GM08714 (cell line): ENCODE results near the gene VAMP8.
A peak's percentile ranks its signal among the peaks of the same experiment; 100 is the strongest.
"Not testable (repeated sequence)": the region's sequence is repeated elsewhere in the genome, so short reads cannot be mapped to it uniquely, and the experiment has no call there.

ENCODE experiments used
- H3K4me3 ChIP-seq: fragments of 200-500 bp; sonication (Bioruptor generic); 2 replicates; pipeline ENCODE4 v1.5.1; 2014; ENCODE audit warnings: mild to moderate bottlenecking, low read length, inconsistent platforms
- ZNF274 ChIP-seq: IDR thresholded peaks from 2 replicates; pipeline ENCODE4 v1.6.1; 2012; ENCODE audit warnings: mild to moderate bottlenecking, low read depth, low read length

The VAMP8 gene

DNA sequence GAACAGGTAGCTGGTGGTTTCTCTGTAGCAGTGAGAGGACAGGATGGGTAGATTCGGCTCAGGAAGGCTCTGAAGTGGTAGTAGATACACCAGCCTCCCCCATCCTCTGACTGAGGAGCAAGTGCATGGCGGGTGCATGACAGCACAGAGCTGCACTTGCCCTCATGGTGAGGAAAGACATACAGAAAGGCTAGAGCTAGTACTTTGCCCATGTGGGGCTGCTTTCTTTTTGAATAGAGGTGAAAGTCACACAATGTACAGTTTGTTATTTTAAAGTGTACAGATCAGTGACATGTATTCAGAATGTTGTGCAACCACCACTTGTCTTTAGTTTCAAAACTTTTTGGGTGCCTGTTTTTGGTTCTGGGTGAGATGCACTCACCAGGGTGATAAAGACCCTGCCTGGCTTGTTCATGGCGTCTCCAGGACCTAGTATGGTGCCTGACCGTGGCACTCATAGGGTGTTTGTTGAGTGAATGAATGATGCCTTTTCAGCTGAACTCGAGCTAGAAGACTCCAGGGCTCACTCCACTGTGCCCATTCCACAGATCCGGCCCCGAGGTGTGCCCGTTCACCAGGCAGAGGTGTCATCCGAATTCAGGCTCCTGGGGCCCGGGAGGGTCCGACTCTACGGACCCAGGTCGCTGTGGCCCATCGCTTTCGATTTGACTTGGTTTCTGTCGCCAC is 6.4 kb downstream of the VAMP8 start:
- H3K4me3 ChIP-seq: peak overlapping the region; percentile 56; the same call in 1 of the 2 replicates
- TF ChIP-seq ZNF274: no peak

DNA sequence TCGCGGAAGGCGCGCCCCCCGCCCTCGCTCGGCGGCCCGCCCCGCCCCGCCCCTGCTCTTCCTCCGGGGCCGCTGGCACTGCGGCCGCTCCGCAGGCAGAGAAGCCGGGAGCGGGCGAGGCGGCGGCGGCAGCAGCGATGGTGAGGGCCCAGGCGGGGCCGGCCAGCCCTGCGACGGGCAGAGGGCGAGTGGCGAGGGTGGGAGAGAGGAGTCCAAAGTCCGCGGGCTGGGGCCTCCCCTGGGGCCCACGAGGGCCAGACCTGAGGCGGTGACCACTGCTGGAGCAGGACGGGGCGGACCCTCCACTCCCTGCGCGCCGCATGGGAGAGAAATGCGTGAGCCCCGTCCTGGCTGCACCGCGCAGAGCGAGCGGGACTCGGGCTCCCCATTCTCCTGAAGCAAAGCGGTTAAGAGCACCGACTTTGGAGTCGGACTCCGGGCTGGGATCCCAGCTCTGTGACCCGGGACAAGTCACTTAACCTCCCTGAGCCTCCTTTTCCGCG is 7.0 kb downstream of the VAMP8 start, which contains the start of gene VAMP5:
TSS of gene VAMP5 (plus strand) at position 78 of the 503 bp plus-strand sequence. CDS start at position 138, 60 bp downstream.
- peak within 1 kb of the TSS; percentile 56; the same call in 1 of the 2 replicates for H3K4me3 ChIP-seq
- no peak for TF ChIP-seq ZNF274

DNA sequence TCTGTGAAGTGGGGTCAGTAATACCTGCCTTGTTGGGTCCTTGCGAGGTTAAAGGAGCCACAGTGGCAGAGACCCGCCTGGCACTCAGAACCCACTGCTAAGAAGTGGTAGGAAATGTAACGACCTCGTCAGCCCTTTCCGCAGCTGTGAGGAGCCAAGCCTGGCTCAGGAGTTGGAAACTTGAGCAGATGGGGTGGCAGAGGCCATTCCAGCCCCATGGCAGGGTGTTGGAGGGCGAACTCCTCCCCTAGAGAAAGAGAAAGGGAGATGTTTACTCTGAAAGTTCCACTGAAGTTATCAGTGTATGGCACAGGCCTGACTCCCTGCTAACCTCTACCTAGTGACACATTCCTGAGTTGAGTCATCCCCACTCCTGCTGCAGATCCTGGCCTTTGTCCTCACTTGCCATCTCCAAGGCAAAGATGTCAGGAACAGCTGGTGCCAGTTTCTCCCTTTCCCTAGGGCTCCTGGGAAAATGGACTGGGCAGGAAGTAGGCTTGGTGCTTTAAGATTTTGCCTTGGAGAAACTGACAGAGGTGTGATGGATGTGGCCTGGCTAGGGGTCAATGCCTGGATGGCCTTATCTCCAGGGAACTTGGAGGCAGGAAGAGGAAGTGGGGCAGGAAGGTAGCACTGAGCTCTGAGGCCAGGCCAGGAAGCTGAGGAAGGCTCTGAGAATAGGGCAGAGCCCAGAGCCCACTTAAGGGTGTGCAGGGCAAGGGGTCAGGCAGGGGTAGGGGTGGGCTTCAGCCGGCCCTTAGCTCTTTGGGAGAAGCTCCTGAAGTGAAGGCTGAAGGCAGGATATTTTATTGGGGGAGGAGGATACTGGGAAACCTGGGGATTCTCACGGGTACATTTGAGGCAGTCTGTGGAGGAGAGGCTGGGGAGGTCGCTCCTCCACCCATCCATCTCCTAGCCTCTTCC is 7.7 kb downstream of the VAMP8 start:
- H3K4me3 ChIP-seq: peak overlapping the region; percentile 54; the same call in 1 of the 2 replicates
- TF ChIP-seq ZNF274: no peak

DNA sequence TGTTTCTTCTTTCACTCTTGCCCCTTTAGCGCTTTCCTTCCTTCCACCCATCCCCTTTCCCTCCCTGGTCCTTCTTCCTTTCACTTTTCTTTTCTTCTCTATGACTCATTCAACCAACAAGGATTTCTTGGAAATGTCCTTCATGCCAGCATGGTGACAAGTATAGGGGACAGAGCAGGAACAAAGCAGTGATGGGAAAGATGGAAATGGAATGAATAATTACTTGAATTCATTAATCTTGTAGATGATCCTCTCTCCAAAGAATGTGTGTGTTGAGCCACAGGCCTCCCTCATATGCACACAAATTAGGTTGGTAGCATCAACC is 8.4 kb downstream of the VAMP8 start:
- no peak overlapping the region; the same call in 1 of the 2 replicates for H3K4me3 ChIP-seq
- TF ChIP-seq ZNF274: no peak

DNA sequence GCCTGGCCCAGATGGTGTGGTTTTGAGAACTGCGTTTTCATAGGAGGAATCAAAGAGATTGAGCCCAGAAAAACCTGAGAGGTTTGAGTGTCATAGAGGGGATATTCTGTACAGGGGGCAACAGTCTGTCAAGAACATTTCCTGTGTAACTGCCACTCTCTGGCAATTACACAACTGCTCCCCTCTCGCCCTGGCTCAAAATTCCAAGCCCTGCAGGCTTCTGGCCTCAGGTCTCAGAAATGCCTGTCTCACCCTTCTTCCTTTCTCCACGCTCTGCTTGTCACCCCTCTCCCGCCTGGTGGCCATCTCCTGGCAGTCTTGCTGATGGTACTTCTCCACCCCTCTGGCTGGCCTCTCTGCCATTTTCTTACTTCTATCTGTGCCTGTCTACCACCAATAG is 10.8 kb downstream of the VAMP8 start:
- no peak overlapping the region for H3K4me3 ChIP-seq
- TF ChIP-seq ZNF274: no peak

DNA sequence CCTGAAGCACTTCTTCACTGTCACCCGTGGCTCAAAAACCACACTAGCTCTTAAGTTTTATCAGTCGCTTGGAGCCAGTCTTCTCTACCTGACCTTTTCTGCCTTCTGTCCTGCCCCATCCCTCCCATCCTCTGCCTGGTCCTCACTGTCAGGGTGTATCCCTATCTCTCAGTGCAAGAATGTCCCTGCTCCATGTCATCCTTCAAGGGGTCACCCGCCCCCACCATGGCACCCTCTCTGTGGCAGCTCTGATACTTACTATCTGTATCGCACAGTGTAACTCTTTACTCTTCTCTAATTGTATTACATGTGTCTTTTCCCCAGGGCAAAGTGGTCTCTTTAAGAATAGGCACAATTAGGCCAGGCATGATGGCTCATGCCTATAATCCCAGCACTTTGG is 11.3 kb downstream of the VAMP8 start:
- TF ChIP-seq ZNF274: no peak
- no peak overlapping the region for H3K4me3 ChIP-seq

DNA sequence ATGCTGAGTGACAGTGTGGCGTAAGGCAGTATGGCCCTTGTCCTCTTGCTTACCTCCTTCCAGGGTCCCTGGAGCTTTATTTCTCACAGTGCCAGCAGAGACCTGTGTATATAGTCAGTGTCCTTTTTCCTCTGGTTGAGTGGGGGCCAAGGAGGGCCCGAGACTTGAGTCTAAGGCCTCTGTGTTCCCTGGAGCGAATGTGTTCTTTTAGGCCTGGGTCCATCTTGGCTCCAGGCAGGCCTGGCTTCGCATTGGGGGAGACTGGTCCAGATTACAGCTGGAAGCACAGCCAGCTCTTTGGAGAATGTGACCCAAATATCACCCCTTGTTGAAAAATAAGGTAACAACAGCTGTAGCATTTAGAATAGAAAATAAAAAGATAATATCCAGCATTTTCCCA is 11.8 kb downstream of the VAMP8 start:
- H3K4me3 ChIP-seq: no peak overlapping the region
- no peak for TF ChIP-seq ZNF274

DNA sequence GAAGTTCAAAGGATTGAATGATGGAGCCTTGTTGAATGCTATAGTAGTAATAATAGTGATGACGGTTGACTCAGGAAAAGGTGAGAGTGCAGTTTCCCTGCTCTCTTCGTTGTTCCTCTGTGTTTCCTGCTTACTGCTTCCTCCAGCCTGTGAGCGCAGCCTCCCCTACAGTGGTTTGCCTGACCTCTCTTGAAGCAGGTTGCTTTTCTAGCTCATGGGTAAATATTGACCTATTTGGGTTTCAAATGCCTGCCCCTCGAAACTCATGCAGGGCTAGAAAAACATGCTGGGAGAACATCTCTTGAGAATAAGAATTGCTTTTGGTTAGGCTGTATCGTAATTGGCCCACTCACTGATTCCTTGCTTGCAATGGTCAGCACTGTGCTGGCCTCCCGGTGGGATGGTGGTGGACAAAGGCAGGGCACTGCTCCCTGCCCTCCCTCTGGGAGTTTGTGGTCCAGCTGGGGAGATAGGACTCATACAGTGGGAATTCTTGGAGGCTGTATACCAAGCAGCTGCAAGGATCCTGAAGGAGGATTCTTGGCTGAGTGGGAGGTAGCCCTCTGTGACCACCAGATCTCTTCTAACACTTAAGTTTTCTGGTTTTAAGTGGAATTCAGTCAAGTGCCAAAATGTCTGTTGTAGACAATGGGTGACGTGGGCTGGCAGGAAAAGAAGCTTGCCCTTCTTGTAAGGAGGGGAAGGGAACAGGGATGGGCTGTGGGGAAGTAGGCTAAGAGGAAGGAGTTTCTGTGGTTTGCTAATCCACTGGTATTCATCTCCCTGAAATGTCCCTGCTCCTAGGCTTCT is 12.8 kb downstream of the VAMP8 start:
- TF ChIP-seq ZNF274: no peak
- H3K4me3 ChIP-seq: no peak overlapping the region

DNA sequence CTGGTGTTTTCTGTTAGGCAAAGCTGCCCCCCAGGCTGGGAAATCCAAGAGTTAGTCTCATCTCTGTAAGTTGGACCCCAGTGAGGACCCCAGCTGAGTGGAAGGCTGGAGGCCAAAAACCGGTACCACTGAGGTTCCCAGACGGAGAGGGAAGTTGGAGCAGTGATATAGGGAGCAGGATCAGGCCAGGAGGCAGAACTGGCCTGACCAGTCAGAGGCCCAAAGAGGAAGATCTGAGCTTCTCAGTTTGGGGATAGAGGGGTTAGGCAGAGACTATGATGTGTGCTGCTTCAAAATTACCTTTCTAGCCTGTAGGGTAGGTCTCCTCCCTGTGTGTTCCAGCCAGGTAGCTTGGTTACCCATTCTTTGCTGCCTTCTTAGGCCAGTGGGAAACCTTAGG is 13.6 kb downstream of the VAMP8 start:
- TF ChIP-seq ZNF274: no peak
- H3K4me3 ChIP-seq: no peak overlapping the region

DNA sequence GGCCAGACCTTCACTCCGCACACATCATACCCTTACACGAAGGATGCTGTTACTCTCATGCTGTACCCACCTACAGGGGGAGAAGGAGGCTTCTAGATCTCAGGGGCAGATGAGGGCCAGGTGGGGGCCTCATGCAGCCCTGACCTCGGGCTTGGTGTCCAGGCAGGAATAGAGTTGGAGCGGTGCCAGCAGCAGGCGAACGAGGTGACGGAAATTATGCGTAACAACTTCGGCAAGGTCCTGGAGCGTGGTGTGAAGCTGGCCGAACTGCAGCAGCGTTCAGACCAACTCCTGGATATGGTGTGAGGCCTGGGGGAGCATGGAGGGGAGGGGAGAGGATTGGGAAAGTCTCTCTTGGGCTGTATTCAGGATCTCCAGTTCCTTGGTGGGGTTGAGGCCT is 14.2 kb downstream of the VAMP8 start:
- TF ChIP-seq ZNF274: no peak
- H3K4me3 ChIP-seq: no peak overlapping the region

DNA sequence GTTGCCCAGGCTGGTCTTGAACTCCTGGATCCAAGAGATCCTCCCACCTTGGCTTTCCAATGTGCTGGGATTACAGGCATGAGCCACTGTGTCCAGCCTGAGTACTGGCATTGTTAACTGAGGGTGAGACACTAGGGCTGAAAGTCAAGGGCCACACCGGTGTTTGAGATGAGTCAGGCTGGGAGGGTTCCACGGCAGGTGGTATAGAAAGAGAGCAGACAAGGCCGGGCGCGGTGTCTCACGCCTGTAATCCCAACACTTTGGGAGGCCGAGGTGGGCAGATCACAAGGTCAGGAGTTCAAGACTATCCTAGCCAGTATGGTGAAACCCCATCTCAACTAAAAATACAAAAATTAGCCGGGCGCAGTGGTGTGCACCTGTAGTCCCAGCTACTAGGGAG is 14.9 kb downstream of the VAMP8 start:
- not testable (repeated sequence) for H3K4me3 ChIP-seq

DNA sequence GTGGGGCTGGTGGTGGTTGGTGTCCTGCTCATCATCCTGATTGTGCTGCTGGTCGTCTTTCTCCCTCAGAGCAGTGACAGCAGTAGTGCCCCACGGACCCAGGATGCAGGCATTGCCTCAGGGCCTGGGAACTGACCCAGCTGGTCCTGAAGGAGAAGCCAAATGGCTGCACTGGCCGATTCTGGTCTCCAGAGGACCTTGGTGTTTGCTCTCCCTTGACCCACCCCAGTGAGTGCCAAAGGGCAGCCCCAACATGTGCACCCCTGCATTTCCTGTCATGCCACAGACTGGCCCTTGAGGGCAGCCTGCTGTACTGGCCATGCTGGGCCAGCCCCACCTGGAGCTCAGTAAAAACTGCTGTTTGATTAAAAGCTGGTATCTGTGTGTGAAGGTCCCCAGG is 15.6 kb downstream of the VAMP8 start:
- TF ChIP-seq ZNF274: no peak
- H3K4me3 ChIP-seq: no peak overlapping the region

DNA sequence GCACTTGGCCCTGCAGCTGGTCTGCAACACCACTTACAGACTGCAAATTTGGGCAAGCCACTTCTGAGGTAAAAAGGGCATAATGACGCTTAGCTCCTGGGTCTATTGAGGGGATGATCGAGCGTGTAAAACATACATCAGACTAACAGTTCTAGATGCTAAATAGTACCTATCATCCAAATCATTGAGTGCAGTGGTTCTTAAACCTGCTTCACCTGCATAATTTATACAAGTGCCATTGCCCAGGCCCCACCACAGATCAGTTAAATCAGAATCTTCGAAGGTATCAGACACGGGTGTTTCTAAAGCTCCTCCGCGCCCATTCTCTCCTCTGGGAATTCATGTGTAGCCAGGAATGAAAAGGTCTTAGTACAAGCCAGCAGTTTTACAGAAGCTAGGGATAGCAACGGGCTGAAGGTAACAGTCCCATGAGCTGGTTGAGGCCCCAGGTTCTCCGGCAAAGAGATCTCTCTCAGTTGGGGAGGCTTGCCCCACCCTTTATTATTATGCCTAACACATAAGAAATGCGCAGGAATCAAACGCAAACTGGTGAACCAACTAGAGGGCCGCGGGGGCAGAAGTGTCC is 17.4 kb downstream of the VAMP8 start:
- H3K4me3 ChIP-seq: peak overlapping the region; percentile 69
- TF ChIP-seq ZNF274: no peak

DNA sequence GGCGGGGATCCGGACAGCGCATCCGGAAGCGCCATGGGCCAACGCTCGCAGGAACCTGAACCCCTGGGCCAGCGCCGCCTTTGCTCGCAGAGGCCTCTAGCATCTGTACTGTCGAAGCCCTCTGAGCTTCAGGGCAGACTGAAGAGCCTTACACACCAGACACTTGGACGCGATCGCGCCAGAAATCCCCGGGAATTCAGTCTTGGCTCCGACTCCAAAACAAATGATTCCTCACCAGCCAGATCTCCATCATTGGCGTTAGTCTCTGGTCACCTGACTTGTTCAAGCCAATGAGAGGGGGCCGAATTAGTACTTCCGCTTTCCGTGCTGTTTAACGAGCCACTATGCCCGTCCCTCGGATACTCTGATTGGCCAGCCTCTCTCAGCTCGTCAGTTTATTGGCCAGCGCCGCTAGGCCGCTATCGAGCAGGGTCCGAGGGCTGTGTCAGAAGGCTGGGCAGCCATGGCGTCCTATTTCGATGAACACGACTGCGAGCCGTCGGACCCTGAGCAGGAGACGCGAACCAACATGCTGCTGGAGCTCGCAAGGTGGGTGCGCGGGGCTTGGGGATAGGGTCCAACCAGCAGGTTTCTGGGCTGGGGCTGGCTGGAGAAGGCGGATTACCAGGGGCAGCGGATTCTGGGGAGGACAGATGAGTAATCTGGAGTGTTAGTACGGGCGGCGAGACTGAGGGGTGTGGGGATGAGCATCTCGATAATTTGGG is 18.1 kb downstream of the VAMP8 start, which contains the start of gene RNF181:
TSS of gene RNF181 (plus strand) at position 445 of the 725 bp plus-strand sequence. CDS start at position 464, 19 bp downstream.
- TF ChIP-seq ZNF274: no peak
- H3K4me3 ChIP-seq: peak within 1 kb of the TSS; percentile 91
